Astrocyte (in vitro differentiated cells and primary cell): ENCODE results near the gene VPS13D. TPM values are rescaled to one million over a fixed set of nuclear protein-coding genes. Genes with fewer than 3 reads are reported as not detected.

ENCODE experiments used
- DNase-seq: peaks from one replicate; pipeline ENCODE4 v3.0.0-alpha.2; 2010; ENCODE audit warnings: low read depth
- FAIRE-seq: peaks from 2 replicates; lab custom pipeline; 2011; peaks lifted over from hg19 to GRCh38; lab: Jason Lieb, UNC
- H2AFZ ChIP-seq: 2 replicates; pipeline ENCODE4 v1.6.0; 2012; ENCODE audit warnings: low read depth, low read length, inconsistent platforms
- H3K27ac ChIP-seq: 2 replicates; pipeline ENCODE4 v1.5.1; 2011; ENCODE audit warnings: low read depth, low read length, inconsistent platforms
- H3K27me3 ChIP-seq: 2 replicates; pipeline ENCODE4 v1.6.0; 2011; ENCODE audit warnings: low read length, inconsistent platforms; ENCODE audit not compliant: insufficient read depth
- H3K36me3 ChIP-seq: 2 replicates; pipeline ENCODE4 v1.5.1; 2011; ENCODE audit warnings: low read length, inconsistent platforms; ENCODE audit not compliant: insufficient read depth
- H3K4me1 ChIP-seq: 2 replicates; pipeline ENCODE4 v1.5.1; 2011; ENCODE audit warnings: low read length, inconsistent platforms; ENCODE audit not compliant: insufficient read depth
- H3K4me2 ChIP-seq: 2 replicates; pipeline ENCODE4 v1.6.0; 2012; ENCODE audit warnings: low read length, inconsistent platforms
- H3K4me3 ChIP-seq: 2 replicates; pipeline ENCODE4 v1.5.1; 2011; ENCODE audit warnings: low read depth, mild to moderate bottlenecking, low read length, inconsistent platforms; ENCODE audit not compliant: insufficient read depth
- H3K79me2 ChIP-seq: 2 replicates; pipeline ENCODE4 v1.6.0; 2012; ENCODE audit warnings: mild to moderate bottlenecking, low read length, inconsistent platforms; ENCODE audit not compliant: insufficient read depth
- H3K9ac ChIP-seq: 2 replicates; pipeline ENCODE4 v1.6.0; 2012; ENCODE audit warnings: mild to moderate bottlenecking, low read length, inconsistent platforms
- H3K9me3 ChIP-seq: 2 replicates; pipeline ENCODE4 v1.5.1; 2012; ENCODE audit warnings: low read depth, mild to moderate bottlenecking, low read length, inconsistent platforms; ENCODE audit not compliant: insufficient read depth
- H4K20me1 ChIP-seq: 2 replicates; pipeline ENCODE4 v1.6.0; 2012; ENCODE audit warnings: low read length, inconsistent platforms; ENCODE audit not compliant: insufficient read depth
- H3K27ac Mint-ChIP-seq: one replicate; pipeline ENCODE4 v1.8.0; 2021; ENCODE audit warnings: mild to moderate bottlenecking, mixed read lengths; ENCODE audit not compliant: unreplicated experiment
- H3K27me3 Mint-ChIP-seq: one replicate; pipeline ENCODE4 v1.8.0; 2021; ENCODE audit warnings: low read depth, mixed read lengths; ENCODE audit not compliant: unreplicated experiment
- H3K36me3 Mint-ChIP-seq: one replicate; pipeline ENCODE4 v1.8.0; 2021; ENCODE audit warnings: low read depth, mixed read lengths; ENCODE audit not compliant: unreplicated experiment
- H3K4me1 Mint-ChIP-seq: one replicate; pipeline ENCODE4 v1.8.0; 2021; ENCODE audit warnings: low read depth, mixed read lengths; ENCODE audit not compliant: unreplicated experiment
- H3K4me3 Mint-ChIP-seq: one replicate; pipeline ENCODE4 v1.8.0; 2021; ENCODE audit warnings: mild to moderate bottlenecking, moderate library complexity, mixed read lengths; ENCODE audit not compliant: unreplicated experiment
- H3K9me3 Mint-ChIP-seq: one replicate; pipeline ENCODE4 v1.8.0; 2021; ENCODE audit warnings: mild to moderate bottlenecking, mixed read lengths; ENCODE audit not compliant: unreplicated experiment
- EZH2 ChIP-seq: IDR thresholded peaks from 2 replicates; pipeline ENCODE4 v1.6.1; 2012; ENCODE audit warnings: mild to moderate bottlenecking, low read length, inconsistent platforms; ENCODE audit not compliant: insufficient read depth
- total RNA-seq: library from RNA; stranded (reverse); gene quantifications from 2 replicates; pipeline ENCODE4 v1.2.1, GENCODE V29; 2021
- TF ChIP-seq, protein P1 (sequence below): IDR thresholded peaks from 2 replicates; pipeline ENCODE4 v1.5.1; 2011; ENCODE audit warnings: low read depth, mild to moderate bottlenecking, inconsistent platforms, low read length, moderate library complexity; ENCODE audit not compliant: insufficient read depth

The VPS13D gene
- total RNA-seq, 1 donor from 2014 or later, result 25.9 TPM

GRCh38 chr1:12530462-12531178 lies 300.8 kb downstream of the VPS13D start:
- Histone ChIP-seq H2AFZ (no peak overlapping the region), H3K79me2 (no peaks in the 10 kb centered on the region), H3K27ac (no peak overlapping the region), H3K4me2 (no peak overlapping the region), H3K27me3 (no peaks in the 10 kb centered on the region), H4K20me1 (no peaks in the 10 kb centered on the region), H3K4me3 (no peak overlapping the region), H3K9ac (no peak overlapping the region), H3K9me3 (no peaks in the 10 kb centered on the region), H3K4me1 (peaks cover 4% of the 10 kb centered on the region), H3K36me3 (no peaks in the 10 kb centered on the region)
- no peak for FAIRE-seq
- TF ChIP-seq, protein P1, sequence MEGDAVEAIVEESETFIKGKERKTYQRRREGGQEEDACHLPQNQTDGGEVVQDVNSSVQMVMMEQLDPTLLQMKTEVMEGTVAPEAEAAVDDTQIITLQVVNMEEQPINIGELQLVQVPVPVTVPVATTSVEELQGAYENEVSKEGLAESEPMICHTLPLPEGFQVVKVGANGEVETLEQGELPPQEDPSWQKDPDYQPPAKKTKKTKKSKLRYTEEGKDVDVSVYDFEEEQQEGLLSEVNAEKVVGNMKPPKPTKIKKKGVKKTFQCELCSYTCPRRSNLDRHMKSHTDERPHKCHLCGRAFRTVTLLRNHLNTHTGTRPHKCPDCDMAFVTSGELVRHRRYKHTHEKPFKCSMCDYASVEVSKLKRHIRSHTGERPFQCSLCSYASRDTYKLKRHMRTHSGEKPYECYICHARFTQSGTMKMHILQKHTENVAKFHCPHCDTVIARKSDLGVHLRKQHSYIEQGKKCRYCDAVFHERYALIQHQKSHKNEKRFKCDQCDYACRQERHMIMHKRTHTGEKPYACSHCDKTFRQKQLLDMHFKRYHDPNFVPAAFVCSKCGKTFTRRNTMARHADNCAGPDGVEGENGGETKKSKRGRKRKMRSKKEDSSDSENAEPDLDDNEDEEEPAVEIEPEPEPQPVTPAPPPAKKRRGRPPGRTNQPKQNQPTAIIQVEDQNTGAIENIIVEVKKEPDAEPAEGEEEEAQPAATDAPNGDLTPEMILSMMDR, result no peak
- no peak for TF ChIP-seq EZH2
- Mint-ChIP-seq H3K36me3 (no peaks in the 10 kb centered on the region), H3K4me3 (no peak overlapping the region), H3K9me3 (no peaks in the 10 kb centered on the region), H3K4me1 (no peaks in the 10 kb centered on the region), H3K27ac (no peak overlapping the region), H3K27me3 (no peaks in the 10 kb centered on the region)
- DNase-seq, result no peak

DNA sequence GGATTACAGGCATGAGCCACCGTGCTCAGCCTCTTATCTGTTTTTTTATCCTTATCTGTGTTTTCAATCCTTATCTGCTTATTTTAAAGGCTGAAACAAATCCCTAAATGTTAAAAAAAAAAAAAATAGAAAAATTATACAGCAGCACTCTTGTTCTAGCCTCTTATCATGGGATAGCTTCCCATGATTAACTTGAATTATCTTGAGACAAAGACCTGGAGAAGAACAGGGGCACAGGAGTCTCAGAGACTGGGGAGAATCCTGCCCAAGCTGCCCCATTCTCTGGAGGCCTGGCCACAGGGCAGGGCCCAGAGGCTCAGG lies 301.3 kb downstream of the VPS13D start:
- no peaks in the 10 kb centered on the region for H3K27me3 Mint-ChIP-seq
- no peak for FAIRE-seq

More for the DNA sequence above, 301.3 kb downstream of the VPS13D start:
- TF ChIP-seq, protein P1, result no peak
- no peak for TF ChIP-seq EZH2
- H3K9me3 Mint-ChIP-seq, result peaks cover 2% of the 10 kb centered on the region
- Histone ChIP-seq H4K20me1 (no peaks in the 10 kb centered on the region), H2AFZ (no peak overlapping the region), H3K79me2 (no peaks in the 10 kb centered on the region), H3K27ac (no peak overlapping the region), H3K4me3 (no peak overlapping the region), H3K9ac (no peak overlapping the region), H3K36me3 (no peaks in the 10 kb centered on the region), H3K4me2 (no peak overlapping the region), H3K4me1 (peaks cover 4% of the 10 kb centered on the region), H3K9me3 (no peaks in the 10 kb centered on the region), H3K27me3 (no peaks in the 10 kb centered on the region)
- DNase-seq, result no peak
- H3K36me3 Mint-ChIP-seq, result no peaks in the 10 kb centered on the region
- no peak overlapping the region for H3K27ac Mint-ChIP-seq
- H3K4me1 Mint-ChIP-seq, result no peaks in the 10 kb centered on the region
- H3K4me3 Mint-ChIP-seq, result no peak overlapping the region
